Osteoblast (primary cell): ENCODE measurements around the gene KRT4. TPM values are rescaled to one million over a fixed set of nuclear protein-coding genes. Genes with fewer than 3 reads are reported as not detected.
"Not testable (repeated sequence)": the region's sequence is repeated elsewhere in the genome, so short reads cannot be mapped to it uniquely, and the experiment has no call there.

ENCODE experiments used
- DNase-seq: peaks from one replicate; pipeline ENCODE4 v3.0.0; 2011; ENCODE audit warnings: low spot score, mixed read lengths; ENCODE audit not compliant: insufficient read length; ENCODE audit errors: missing footprints
- H2AFZ ChIP-seq: 2 replicates; pipeline ENCODE4 v1.6.0; 2011; ENCODE audit warnings: mild to moderate bottlenecking, low read length
- H3K27ac ChIP-seq: 2 replicates; pipeline ENCODE4 v1.5.1; 2011; ENCODE audit warnings: mild to moderate bottlenecking, low read depth, low read length, moderate library complexity
- H3K27me3 ChIP-seq: 2 replicates; pipeline ENCODE4 v1.6.0; 2012; ENCODE audit warnings: mild to moderate bottlenecking, control low read depth, inconsistent platforms, low read length, moderate library complexity; ENCODE audit not compliant: insufficient read depth
- H3K36me3 ChIP-seq: 2 replicates; pipeline ENCODE4 v1.5.1; 2011; ENCODE audit warnings: mild to moderate bottlenecking, low read length, control low read depth, moderate library complexity; ENCODE audit not compliant: insufficient read depth
- H3K4me1 ChIP-seq: 2 replicates; pipeline ENCODE4 v1.5.1; 2011; ENCODE audit warnings: mild to moderate bottlenecking, low read length, control low read depth, moderate library complexity; ENCODE audit not compliant: insufficient read depth
- H3K4me2 ChIP-seq: 2 replicates; pipeline ENCODE4 v1.6.0; 2011; ENCODE audit warnings: mild to moderate bottlenecking, low read length; ENCODE audit not compliant: insufficient read depth
- H3K4me3 ChIP-seq: fragments of 200-600 bp; sonication (generic); 3 replicates; pipeline ENCODE4 v1.5.1; 2012; ENCODE audit warnings: mild to moderate bottlenecking, low read length, inconsistent platforms; ENCODE audit not compliant: insufficient read depth
- H3K79me2 ChIP-seq: 2 replicates; pipeline ENCODE4 v1.6.0; 2012; ENCODE audit warnings: mild to moderate bottlenecking, low read length, control low read depth, inconsistent platforms; ENCODE audit not compliant: insufficient read depth
- H3K9me3 ChIP-seq: 2 replicates; pipeline ENCODE4 v1.5.1; 2011; ENCODE audit warnings: low read depth, low read length, control low read depth
- H4K20me1 ChIP-seq: 2 replicates; pipeline ENCODE4 v1.6.0; 2012; ENCODE audit warnings: mild to moderate bottlenecking, low read length, control low read depth; ENCODE audit not compliant: insufficient read depth
- CTCF ChIP-seq: IDR thresholded peaks from 2 replicates; pipeline ENCODE4 v1.5.1; 2011; ENCODE audit warnings: mild to moderate bottlenecking, low read depth, low read length, moderate library complexity; ENCODE audit errors: extremely low read depth
- total RNA-seq: library from RNA; depleted of rRNA; stranded (reverse); fragments of >200 nt; gene quantifications from 2 replicates; pipeline ENCODE4 v1.2.3, GENCODE V29; 2012

The KRT4 gene
- total RNA-seq, 1 donor, result not detected

GRCh38 chr12:52761802-52762201 is 52.1 kb downstream of the KRT4 start:
- no peak overlapping the region for H3K27ac ChIP-seq

GRCh38 chr12:52761218-52761617 is 52.7 kb downstream of the KRT4 start:
- not testable (repeated sequence) for H3K4me1 ChIP-seq, H2AFZ ChIP-seq, H3K79me2 ChIP-seq, H3K9me3 ChIP-seq, H3K27me3 ChIP-seq, DNase-seq, H3K36me3 ChIP-seq, H3K27ac ChIP-seq, H3K4me2 ChIP-seq, H4K20me1 ChIP-seq, H3K4me3 ChIP-seq

More at GRCh38 chr12:52761802-52762201, 52.1 kb downstream of the KRT4 start:
- peaks cover 6% of the 10 kb centered on the region for H3K27me3 ChIP-seq
- no peaks in the 10 kb centered on the region for H3K9me3 ChIP-seq
- no peaks in the 10 kb centered on the region for H3K36me3 ChIP-seq
- no peaks in the 10 kb centered on the region for H4K20me1 ChIP-seq
- H3K4me3 ChIP-seq, result no peak overlapping the region
- DNase-seq, result no peak
- no peak for TF ChIP-seq CTCF
- no peak overlapping the region for H2AFZ ChIP-seq
- H3K79me2 ChIP-seq, result no peaks in the 10 kb centered on the region
- no peak overlapping the region for H3K4me2 ChIP-seq
- H3K4me1 ChIP-seq, result no peaks in the 10 kb centered on the region

- Histone ChIP-seq H3K9me3 (no peaks in the 10 kb centered on the region), H2AFZ (no peak overlapping the region)
Measured at GRCh38 chr12:52760623-52761022, 53.3 kb downstream of the KRT4 start.

GRCh38 chr12:52759695-52760094 is 54.2 kb downstream of the KRT4 start:
- no peaks in the 10 kb centered on the region for H3K79me2 ChIP-seq
- no peaks in the 10 kb centered on the region for H4K20me1 ChIP-seq
- no peak overlapping the region for H3K27ac ChIP-seq
- H3K36me3 ChIP-seq, result no peaks in the 10 kb centered on the region
- no peak overlapping the region for H3K4me3 ChIP-seq
- DNase-seq, result no peak
- H3K27me3 ChIP-seq, result no peaks in the 10 kb centered on the region
- no peak overlapping the region for H3K4me2 ChIP-seq
- no peaks in the 10 kb centered on the region for H3K9me3 ChIP-seq
- no peak for TF ChIP-seq CTCF
- no peaks in the 10 kb centered on the region for H3K4me1 ChIP-seq
- no peak overlapping the region for H2AFZ ChIP-seq

More at GRCh38 chr12:52760623-52761022, 53.3 kb downstream of the KRT4 start:
- no peak overlapping the region for H3K27ac ChIP-seq
- no peaks in the 10 kb centered on the region for H4K20me1 ChIP-seq
- H3K27me3 ChIP-seq, result no peaks in the 10 kb centered on the region
- H3K4me2 ChIP-seq, result no peak overlapping the region
- no peaks in the 10 kb centered on the region for H3K4me1 ChIP-seq
- H3K36me3 ChIP-seq, result no peaks in the 10 kb centered on the region
- no peak for TF ChIP-seq CTCF
- H3K4me3 ChIP-seq, result no peak overlapping the region
- no peak for DNase-seq
- H3K79me2 ChIP-seq, result no peaks in the 10 kb centered on the region
